ENCODE results near the gene IRAG1.

IRAG1 gene

GRCh38 chr11:10666556-10667520, 26.7 kb downstream of the IRAG1 start:
- no peak for DNase-seq

GRCh38 chr11:10664496-10664895, 29.1 kb downstream of the IRAG1 start:
- DNase-seq: no peak

- no peak for DNase-seq
Measured at GRCh38 chr11:10663990-10664389, 29.6 kb downstream of the IRAG1 start.

GRCh38 chr11:10663365-10663764, 30.2 kb downstream of the IRAG1 start:
- DNase-seq: no peak

GRCh38 chr11:10660323-10660722, 33.2 kb downstream of the IRAG1 start:
- no peak for DNase-seq

GRCh38 chr11:10659339-10660216, 34.0 kb downstream of the IRAG1 start:
- DNase-seq: no peak

GRCh38 chr11:10658621-10659338, 34.8 kb downstream of the IRAG1 start:
- DNase-seq: no peak

- no peak for DNase-seq
Measured at GRCh38 chr11:10657308-10658271, 36.0 kb downstream of the IRAG1 start.

- DNase-seq: no peak
Measured at GRCh38 chr11:10655943-10656576, 37.5 kb downstream of the IRAG1 start.

- peak; percentile 33 to 50 for DNase-seq
Measured at GRCh38 chr11:10655227-10655626, 38.3 kb downstream of the IRAG1 start.

- no peak for DNase-seq
Measured at GRCh38 chr11:10654811-10655150, 38.8 kb downstream of the IRAG1 start.

GRCh38 chr11:10653946-10654810, 39.4 kb downstream of the IRAG1 start:
- peak; percentile 73 to 75 for DNase-seq

GRCh38 chr11:10653261-10653660, 40.3 kb downstream of the IRAG1 start:
- no peak for DNase-seq

- no peak for DNase-seq
Measured at GRCh38 chr11:10651656-10652361, 41.7 kb downstream of the IRAG1 start.

- DNase-seq: no peak
Measured at GRCh38 chr11:10650630-10651029, 42.9 kb downstream of the IRAG1 start.

- no peak for DNase-seq
Measured at GRCh38 chr11:10650166-10650565, 43.4 kb downstream of the IRAG1 start.

GRCh38 chr11:10648871-10649270, 44.7 kb downstream of the IRAG1 start:
- DNase-seq: no peak

GRCh38 chr11:10646681-10647355, 46.7 kb downstream of the IRAG1 start:
- no peak for DNase-seq

GRCh38 chr11:10646005-10646404, 47.5 kb downstream of the IRAG1 start:
- DNase-seq: no peak
